ENCODE measurements around the gene SLC4A8. TPM values are rescaled to one million over a fixed set of nuclear protein-coding genes. Genes with fewer than 3 reads are reported as not detected.

SLC4A8 gene
- total RNA-seq, 1 experiment from 2014 or later, result 26.3 TPM

- Histone ChIP-seq H3K23ac (ENCODE audit: insufficient read length, low read depth, low read length) (no peak overlapping the region), H3K14ac (ENCODE audit: insufficient read depth, low read length) (no peak overlapping the region), H3T11ph (ENCODE audit: low read length) (no peak overlapping the region), H3K9ac (ENCODE audit: extremely low read depth, insufficient read length, low read length) (no peak overlapping the region), H3K27me3 (ENCODE audit: insufficient read depth, low read length) (no peaks in the 10 kb centered on the region), H3K4me1 (ENCODE audit: insufficient read depth, low read length) (peaks cover 2% of the 10 kb centered on the region; the same call in 1 of the 2 replicates), H2BK12ac (ENCODE audit: insufficient read length, low read depth, low read length) (no peak overlapping the region), H2BK20ac (ENCODE audit: low read depth, low read length, poor library complexity, severe bottlenecking) (no peak overlapping the region), H2AFZ (ENCODE audit: low read length) (no peak overlapping the region), H3K9me3 (ENCODE audit: control insufficient read depth, low read depth, low read length) (no peaks in the 10 kb centered on the region), H3K27ac (ENCODE audit: insufficient read length, low read depth, low read length) (no peak overlapping the region), H3K79me2 (ENCODE audit: insufficient read depth, low read length) (no peaks in the 10 kb centered on the region), H4K8ac (replicated peaks; ENCODE audit: insufficient read length, low read depth, low read length) (no peak overlapping the region), H3K4me2 (ENCODE audit: insufficient read depth, insufficient read length, low read length) (no peak overlapping the region), H2BK15ac (ENCODE audit: low read depth, low read length) (no peak overlapping the region), H3K56ac (ENCODE audit: insufficient read length, low read depth, low read length) (no peak overlapping the region), H2BK120ac (ENCODE audit: low read depth, low read length, poor library complexity, severe bottlenecking) (no peak overlapping the region), H2AK5ac (ENCODE audit: insufficient read length, low read length) (no peak overlapping the region), H4K91ac (ENCODE audit: insufficient read length, low read depth, low read length) (no peak overlapping the region), H3K79me1 (ENCODE audit: insufficient read depth, low read depth, low read length, poor library complexity, severe bottlenecking) (no peaks in the 10 kb centered on the region), H2BK5ac (ENCODE audit: insufficient read length, low read length) (no peak overlapping the region), H4K20me1 (ENCODE audit: control insufficient read depth, insufficient read depth, insufficient read length) (no peaks in the 10 kb centered on the region), H3K23me2 (ENCODE audit: insufficient read length, low read depth, low read length, poor library complexity, severe bottlenecking) (peaks cover 7% of the 10 kb centered on the region), H3K4ac (ENCODE audit: low read depth, low read length) (no peak overlapping the region), H3K18ac (ENCODE audit: insufficient read length, low read depth, low read length) (no peak overlapping the region), H4K5ac (ENCODE audit: insufficient read length, low read depth, low read length) (no peak overlapping the region)
- H3K27ac Mint-ChIP-seq, result no peak overlapping the region; a peak in 1 of 7 replicates
- H3K4me1 Mint-ChIP-seq, result peaks cover 42 to 43% of the 10 kb centered on the region in 2 experiments
- H3K4me3 Mint-ChIP-seq, result no peak overlapping the region
- no peaks in the 10 kb centered on the region for H3K9me3 Mint-ChIP-seq
- no CpG with 5 or more reads among the region's 4 CpGs for WGBS (ENCODE audit: extremely low coverage, insufficient read length, low lambda C conversion rate)
- peaks cover 3% of the 10 kb centered on the region; the same call in 1 of the 2 replicates for H3K27me3 Mint-ChIP-seq (ENCODE audit: low read depth)
- H3K36me3 Mint-ChIP-seq (ENCODE audit: insufficient read depth in 1 of 3, low read depth in 3 of 3), result peaks cover 0 to 7% (median 6%) of the 10 kb centered on the region in 3 experiments; a peak in 5 of 7 replicates
- TF ChIP-seq CTCF (conservative IDR thresholded peaks at IDR 0.05), result no peak
- DNase-seq, result no peak
Measured at GRCh38 chr12:51429700-51430099, 5.1 kb downstream of the SLC4A8 start.

All from H9 (cell line).